Neural cell (in vitro differentiated cells): ENCODE results near the gene PRODH. TPM values are rescaled to one million over a fixed set of nuclear protein-coding genes. Genes with fewer than 3 reads are reported as not detected.
"Not testable (repeated sequence)": the region's sequence is repeated elsewhere in the genome, so short reads cannot be mapped to it uniquely, and the experiment has no call there.

Source experiments
- H2AFZ ChIP-seq: fragments of 200-600, 300-800 bp; sonication (generic), shearing (Covaris generic); 2 replicates; pipeline ENCODE4 v1.6.0; 2014; ENCODE audit warnings: low read depth, mild to moderate bottlenecking, antibody characterized with exemption, low read length, moderate library complexity
- H3F3A ChIP-seq: fragments of 200-600 bp; shearing (Covaris generic); 2 replicates; pipeline ENCODE4 v1.6.1; 2016; ENCODE audit warnings: mild to moderate bottlenecking, moderate library complexity, mixed read lengths, antibody characterized with exemption, low read length; ENCODE audit not compliant: insufficient read depth, poor library complexity, severe bottlenecking
- H3K27ac ChIP-seq: fragments of 200-600, 300-800 bp; sonication (generic), shearing (Covaris generic); 2 replicates; pipeline ENCODE4 v1.5.1; 2014; ENCODE audit warnings: mild to moderate bottlenecking, low read length, moderate library complexity
- H3K27me3 ChIP-seq: fragments of 300-800, 200-600 bp; sonication (generic), shearing (Covaris generic); 2 replicates; pipeline ENCODE4 v1.6.0; 2014; ENCODE audit warnings: mild to moderate bottlenecking, low read depth, low read length, moderate library complexity; ENCODE audit not compliant: insufficient read depth
- H3K36me3 ChIP-seq: fragments of 300-800, 200-600 bp; sonication (generic), shearing (Covaris generic); 2 replicates; pipeline ENCODE4 v1.5.1; 2014; ENCODE audit warnings: mild to moderate bottlenecking, antibody characterized with exemption, low read length, moderate library complexity; ENCODE audit not compliant: insufficient read depth
- H3K4me2 ChIP-seq: fragments of 300-800, 200-600 bp; sonication (generic), shearing (Covaris generic); 2 replicates; pipeline ENCODE4 v1.6.0; 2014; ENCODE audit warnings: mild to moderate bottlenecking, low read length
- H3K4me3 ChIP-seq: fragments of 300-800, 200-600 bp; sonication (generic), shearing (Covaris generic); 2 replicates; pipeline ENCODE4 v1.5.1; 2014; ENCODE audit warnings: mild to moderate bottlenecking, low read length, moderate library complexity
- H3K79me2 ChIP-seq: fragments of 200-600 bp; shearing (Covaris generic); replicated peaks from 2 replicates; pipeline ENCODE4 v1.6.0; 2014; ENCODE audit warnings: mild to moderate bottlenecking, low read length, moderate library complexity; ENCODE audit not compliant: insufficient read depth
- H3K9ac ChIP-seq: fragments of 300-800, 200-600 bp; sonication (generic), shearing (Covaris generic); 2 replicates; pipeline ENCODE4 v1.6.1; 2016; ENCODE audit warnings: mild to moderate bottlenecking, low read length, mixed read lengths
- H3K9me2 ChIP-seq: fragments of 200-600 bp; shearing (Covaris generic); 2 replicates; pipeline ENCODE4 v1.6.1; 2016; ENCODE audit warnings: mild to moderate bottlenecking, low read length, mixed read lengths; ENCODE audit not compliant: insufficient read depth
- H3K9me3 ChIP-seq: fragments of 200-600, 300-800 bp; sonication (generic), shearing (Covaris generic); 2 replicates; pipeline ENCODE4 v1.6.1; 2016; ENCODE audit warnings: mild to moderate bottlenecking, mixed run types, low read length, moderate library complexity, mixed read lengths
- H4K20me1 ChIP-seq: fragments of 200-600 bp; shearing (Covaris generic); 2 replicates; pipeline ENCODE4 v1.6.1; 2016; ENCODE audit warnings: mild to moderate bottlenecking, mixed run types; ENCODE audit not compliant: insufficient read depth
- polyA plus RNA-seq: library from polyadenylated mRNA; depleted of rRNA; stranded (reverse); fragments of >200 nt; gene quantifications from 2 replicates; pipeline ENCODE4 v1.2.3, GENCODE V29; 2014

The PRODH gene
- polyA plus RNA-seq, 1 donor from 2014 or later = 0.31 TPM

- not testable (repeated sequence) for H3F3A ChIP-seq, H3K9me3 ChIP-seq, H3K27me3 ChIP-seq, H4K20me1 ChIP-seq, H3K9me2 ChIP-seq, H3K79me2 ChIP-seq, H3K27ac ChIP-seq, H3K9ac ChIP-seq, H3K36me3 ChIP-seq, H3K4me2 ChIP-seq, H3K4me3 ChIP-seq, H2AFZ ChIP-seq
These were observed 23.2 kb upstream of the PRODH start for GRCh38 chr22:18959266-18959665.

GRCh38 chr22:18958738-18959137 is 22.6 kb upstream of the PRODH start:
- H3K4me2 ChIP-seq, H3K36me3 ChIP-seq, H3K27me3 ChIP-seq, H4K20me1 ChIP-seq, H3K9me2 ChIP-seq, H3K4me3 ChIP-seq, H3F3A ChIP-seq, H3K9ac ChIP-seq, H3K9me3 ChIP-seq, H3K79me2 ChIP-seq, H2AFZ ChIP-seq, H3K27ac ChIP-seq: not testable (repeated sequence)

GRCh38 chr22:18958321-18958705 is 22.2 kb upstream of the PRODH start:
- not testable (repeated sequence) for H3K9me3 ChIP-seq, H3K9me2 ChIP-seq, H3K4me2 ChIP-seq, H3K27me3 ChIP-seq, H4K20me1 ChIP-seq, H3K27ac ChIP-seq, H3K4me3 ChIP-seq, H3F3A ChIP-seq, H3K79me2 ChIP-seq, H2AFZ ChIP-seq, H3K9ac ChIP-seq, H3K36me3 ChIP-seq

DNA sequence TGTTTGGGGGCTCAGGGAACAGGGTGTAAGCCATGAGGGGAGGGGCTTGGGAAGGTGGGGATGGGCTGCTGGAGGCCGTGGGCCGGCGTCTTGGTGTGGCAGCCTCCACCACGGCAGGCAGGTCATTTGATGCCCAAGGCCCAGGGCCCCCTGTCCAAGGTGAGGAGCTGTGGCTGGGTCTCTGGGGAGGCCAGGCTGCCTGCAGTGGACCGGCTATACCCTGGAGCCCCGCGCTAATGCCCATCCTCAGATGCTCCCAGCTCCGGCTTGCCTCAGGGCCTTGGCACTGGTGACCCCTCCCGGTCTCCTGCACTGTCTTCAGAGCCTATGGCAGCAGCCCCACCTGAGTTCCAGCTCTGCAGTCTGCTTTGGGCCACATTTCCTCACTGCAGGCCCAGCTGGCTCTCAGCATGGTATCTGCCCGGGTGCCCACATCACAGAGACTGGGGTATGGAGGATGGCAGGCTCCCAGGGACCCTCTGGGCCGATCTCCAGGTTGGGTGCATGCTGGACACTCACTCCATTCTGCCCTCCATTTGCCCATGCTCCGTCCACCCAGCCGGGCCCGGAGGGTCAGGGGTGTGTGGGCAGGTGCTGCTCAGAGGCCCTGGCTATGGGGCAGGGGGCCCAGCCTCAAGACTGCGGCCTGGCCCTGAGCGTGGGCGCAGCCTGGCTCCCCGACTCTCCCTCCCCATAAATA is 21.7 kb upstream of the PRODH start:
- H3K36me3 ChIP-seq = not testable (repeated sequence)

DNA sequence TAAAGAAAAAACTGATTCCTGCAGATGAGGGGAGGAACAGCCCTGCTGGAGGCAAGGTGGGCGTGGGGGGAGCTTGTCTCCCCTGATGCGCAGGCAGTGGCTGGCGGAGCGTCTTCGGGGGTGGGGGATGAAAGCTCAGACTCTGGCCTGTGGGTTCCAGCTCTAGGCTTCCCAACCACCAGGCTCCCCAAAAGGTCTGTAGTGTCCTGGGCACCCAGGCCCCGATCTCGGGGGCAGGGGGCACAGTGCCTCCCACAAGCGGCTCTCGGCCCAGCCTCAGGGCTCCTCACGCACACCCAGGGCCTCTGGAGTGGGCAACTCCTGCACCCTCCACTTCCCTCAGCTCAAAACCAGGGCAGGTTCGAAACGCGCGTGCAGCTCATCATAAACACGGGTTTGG is 20.9 kb upstream of the PRODH start:
- not testable (repeated sequence) for H3K79me2 ChIP-seq, H3K9ac ChIP-seq, H3K9me2 ChIP-seq, H3K9me3 ChIP-seq, H3K27me3 ChIP-seq, H2AFZ ChIP-seq, H4K20me1 ChIP-seq, H3F3A ChIP-seq, H3K4me2 ChIP-seq, H3K27ac ChIP-seq, H3K4me3 ChIP-seq, H3K36me3 ChIP-seq

More for the DNA sequence above, 21.7 kb upstream of the PRODH start:
- not testable (repeated sequence) for H3K27me3 ChIP-seq, H3K27ac ChIP-seq, H2AFZ ChIP-seq, H3F3A ChIP-seq, H3K9ac ChIP-seq, H4K20me1 ChIP-seq, H3K4me2 ChIP-seq, H3K9me2 ChIP-seq, H3K9me3 ChIP-seq, H3K79me2 ChIP-seq, H3K4me3 ChIP-seq

- not testable (repeated sequence) for H4K20me1 ChIP-seq, H3K79me2 ChIP-seq, H3K27ac ChIP-seq, H3K9me3 ChIP-seq, H2AFZ ChIP-seq, H3K4me3 ChIP-seq, H3K9me2 ChIP-seq, H3K9ac ChIP-seq, H3K36me3 ChIP-seq, H3F3A ChIP-seq, H3K4me2 ChIP-seq, H3K27me3 ChIP-seq
These were observed 20.2 kb upstream of the PRODH start for GRCh38 chr22:18956121-18956895.
